GM13976 (cell line): ENCODE measurements around the gene GET3.
A peak's percentile ranks its signal among the peaks of the same experiment; 100 is the strongest.
"Not testable (repeated sequence)": the region's sequence is repeated elsewhere in the genome, so short reads cannot be mapped to it uniquely, and the experiment has no call there.

Experiments
- DNase-seq: peaks from one replicate; pipeline ENCODE4 v3.0.0; 2012; ENCODE audit warnings: low spot score
- CTCF ChIP-seq: IDR thresholded peaks from 2 replicates; pipeline ENCODE4 v1.5.1; 2012; ENCODE audit warnings: borderline replicate concordance, mild to moderate bottlenecking; ENCODE audit not compliant: insufficient read depth; ENCODE audit errors: extremely low read depth, missing control alignments, control extremely low read depth
- in situ Hi-C: fragments of 300-500 bp; cut with MboI; formaldehyde crosslinking; loops from one replicate; pipeline ENCODE4 v1.12.0; 2022; ENCODE audit warnings: low sequenced_read_pairs, mixed read lengths, inconsistent platforms; ENCODE audit not compliant: unreplicated experiment

The GET3 gene

GRCh38 chr19:12723641-12724426 is 13.5 kb upstream of the GET3 start, which contains the start of gene TNPO2:
Gene TNPO2 (minus strand): TSS chr19:12723932. CDS start chr19:12720977, 2,955 bp downstream.
- TF ChIP-seq CTCF = no peak
- peak; percentile 82 for DNase-seq
- in situ Hi-C loops = no loop called here

GRCh38 chr19:12725612-12726011 is 11.7 kb upstream of the GET3 start:
- in situ Hi-C loops, DNase-seq: not testable (repeated sequence)

GRCh38 chr19:12726988-12727316 is 10.3 kb upstream of the GET3 start:
- no peak for DNase-seq
- TF ChIP-seq CTCF = no peak
- in situ Hi-C loops = no loop called here

GRCh38 chr19:12727745-12728433 is 9.4 kb upstream of the GET3 start:
- DNase-seq = no peak
- no peak for TF ChIP-seq CTCF
- in situ Hi-C loops = no loop called here

GRCh38 chr19:12730064-12730463 is 7.2 kb upstream of the GET3 start:
- no peak for TF ChIP-seq CTCF
- in situ Hi-C loops = no loop called here
- DNase-seq = no peak

GRCh38 chr19:12731337-12731736 is 6.0 kb upstream of the GET3 start:
- no peak for DNase-seq
- in situ Hi-C loops = no loop called here
- no peak for TF ChIP-seq CTCF

- in situ Hi-C loops = no loop called here
- peak; percentile 46 for TF ChIP-seq CTCF
- peak; percentile 69 for DNase-seq
Observed at GRCh38 chr19:12733369-12734214, 3.7 kb upstream of the GET3 start.
